Uterus (tissue), 4 donors: ENCODE measurements around the gene TRAPPC13. TPM values are rescaled to one million over a fixed set of nuclear protein-coding genes. Genes with fewer than 3 reads are reported as not detected.

Source experiments
- DNase-seq, 2 donors: peaks; one replicate each; pipeline ENCODE4 v3.0.0-alpha.2; 2019 to 2020
- H3K27ac ChIP-seq, 2 donors: fragments of 200-600 bp; sonication (generic); 1 replicate in 1 of 2; 2 replicates in 1 of 2; pipeline ENCODE4 v1.5.1; 2016 to 2018
- H3K27me3 ChIP-seq, 2 donors: fragments of 200-600 bp; sonication (generic); one replicate each; pipeline ENCODE4 v1.5.1; 2018 to 2019; ENCODE audit warnings: control low read depth in 1 of 2
- H3K36me3 ChIP-seq, 2 donors: fragments of 200-600 bp; sonication (generic); one replicate each; pipeline ENCODE4 v1.5.1; 2019; ENCODE audit warnings: control low read depth in 1 of 2
- H3K4me1 ChIP-seq, 2 donors: fragments of 200-600 bp; sonication (generic); one replicate each; pipeline ENCODE4 v1.5.1; 2018 to 2019; ENCODE audit warnings: control low read depth in 1 of 2
- H3K4me3 ChIP-seq, 2 donors: fragments of 200-600 bp; sonication (generic); 1 replicate in 1 of 2; 2 replicates in 1 of 2; pipeline ENCODE4 v1.5.1; 2018 to 2019; ENCODE audit warnings: mild to moderate bottlenecking in 1 of 2
- H3K9me3 ChIP-seq, 2 donors: fragments of 200-600 bp; sonication (generic); one replicate each; pipeline ENCODE4 v1.5.1; 2019; ENCODE audit warnings: control low read depth in 1 of 2
- CTCF ChIP-seq, 4 experiments: fragments of 200-600 bp in 2 of 4; fragments of 450-650 bp in 2 of 4; sonication (generic) in 2 of 4; IDR thresholded peaks; one replicate each; pipeline ENCODE4 v1.5.1; 2016 to 2019; ENCODE audit warnings: antibody characterized with exemption in 4 of 4, mild to moderate bottlenecking in 2 of 4, moderate library complexity in 1 of 4
- POLR2A ChIP-seq, 2 donors: fragments of 450-650 bp; IDR thresholded peaks; one replicate each; pipeline ENCODE4 v1.6.1; 2016; ENCODE audit warnings: antibody characterized with exemption in 2 of 2, mild to moderate bottlenecking in 1 of 2, moderate library complexity in 1 of 2
- intact Hi-C: fragments of 100-400 bp; cut with DNase I; formaldehyde crosslinking; loops from one replicate; pipeline ENCODE4 v1.15.1; 2023; ENCODE audit warnings: low total_unique reads
- total RNA-seq, 4 donors: library from RNA; depleted of rRNA in 3 of 4; stranded (reverse); fragments of >200 nt in 3 of 4; gene quantifications; one replicate each; pipeline versions ENCODE4 v1.1.0 to v1.2.4, GENCODE V29; 2014 to 2023
- donor health status: DM: yes; HTN: yes; CAD: no.

TRAPPC13 gene
- total RNA-seq, 4 donors from 2014 or later = 13.8 to 48.9 (median 33.6) TPM

DNA sequence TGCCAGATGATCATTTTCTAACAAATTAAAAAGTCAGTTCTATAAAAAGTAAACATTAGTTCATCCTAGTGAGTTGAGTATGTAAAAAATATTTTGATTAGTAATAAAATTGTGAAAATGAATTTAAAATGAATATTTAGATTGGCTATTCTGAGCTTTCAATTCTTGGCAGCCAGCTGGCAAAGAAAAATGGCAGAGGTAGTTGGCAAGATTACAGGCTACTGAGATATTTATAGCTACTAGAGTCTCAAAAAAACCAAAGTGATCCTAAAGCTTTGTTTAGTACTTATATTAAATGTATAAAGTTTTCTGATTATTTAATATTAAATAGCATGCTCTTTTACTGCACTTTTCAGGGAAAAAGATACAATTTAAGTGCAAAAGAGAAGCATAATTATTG is 72.1 kb downstream of the TRAPPC13 start:
- intact Hi-C loops = no loop called here
- Histone ChIP-seq H3K36me3 (no peaks in the 10 kb centered on the region), H3K9me3 (no peaks in the 10 kb centered on the region), H3K27me3 (no peaks in the 10 kb centered on the region), H3K4me3 (no peak overlapping the region), H3K4me1 (no peaks in the 10 kb centered on the region), H3K27ac (no peak overlapping the region)
- no peak for DNase-seq
- TF ChIP-seq CTCF (IDR thresholded peaks at IDR 0.05) (no peak), POLR2A (IDR thresholded peaks at IDR 0.05) (no peak)

DNA sequence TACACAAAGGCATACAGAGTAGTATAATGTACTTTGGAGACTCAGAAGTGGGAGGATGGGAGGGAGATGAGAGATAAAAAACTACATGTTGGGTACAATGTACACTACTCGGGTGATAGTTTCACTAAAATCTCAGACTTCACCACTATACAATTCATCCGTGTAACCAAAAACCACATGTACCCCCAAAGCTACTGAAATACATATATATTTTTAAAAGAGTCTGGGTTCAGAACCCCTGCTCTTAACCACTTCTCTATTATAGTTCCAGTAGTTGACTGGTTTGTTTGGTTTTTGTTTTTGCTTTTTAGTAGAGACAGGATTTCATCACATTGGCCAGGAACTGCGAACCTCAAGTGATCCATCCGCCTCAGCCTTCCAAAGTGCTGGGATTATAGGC is 74.5 kb downstream of the TRAPPC13 start:
- no peak for DNase-seq
- Histone ChIP-seq H3K27ac (no peak overlapping the region), H3K4me3 (no peak overlapping the region), H3K9me3 (no peaks in the 10 kb centered on the region), H3K36me3 (no peaks in the 10 kb centered on the region), H3K4me1 (no peaks in the 10 kb centered on the region), H3K27me3 (no peaks in the 10 kb centered on the region)
- TF ChIP-seq POLR2A (IDR thresholded peaks at IDR 0.05) (no peak), CTCF (IDR thresholded peaks at IDR 0.05) (no peak)
- intact Hi-C loops = no loop called here

GRCh38 chr5:65702036-65702435 is 77.2 kb downstream of the TRAPPC13 start:
- H3K4me3 ChIP-seq = no peak overlapping the region
- TF ChIP-seq CTCF (IDR thresholded peaks at IDR 0.05) (no peak), POLR2A (IDR thresholded peaks at IDR 0.05) (no peak)
- H3K27me3 ChIP-seq = no peaks in the 10 kb centered on the region
- no peaks in the 10 kb centered on the region for H3K4me1 ChIP-seq
- H3K9me3 ChIP-seq = no peaks in the 10 kb centered on the region
- intact Hi-C loops = no loop called here
- H3K36me3 ChIP-seq = no peaks in the 10 kb centered on the region
- no peak overlapping the region for H3K27ac ChIP-seq
- DNase-seq = no peak

DNA sequence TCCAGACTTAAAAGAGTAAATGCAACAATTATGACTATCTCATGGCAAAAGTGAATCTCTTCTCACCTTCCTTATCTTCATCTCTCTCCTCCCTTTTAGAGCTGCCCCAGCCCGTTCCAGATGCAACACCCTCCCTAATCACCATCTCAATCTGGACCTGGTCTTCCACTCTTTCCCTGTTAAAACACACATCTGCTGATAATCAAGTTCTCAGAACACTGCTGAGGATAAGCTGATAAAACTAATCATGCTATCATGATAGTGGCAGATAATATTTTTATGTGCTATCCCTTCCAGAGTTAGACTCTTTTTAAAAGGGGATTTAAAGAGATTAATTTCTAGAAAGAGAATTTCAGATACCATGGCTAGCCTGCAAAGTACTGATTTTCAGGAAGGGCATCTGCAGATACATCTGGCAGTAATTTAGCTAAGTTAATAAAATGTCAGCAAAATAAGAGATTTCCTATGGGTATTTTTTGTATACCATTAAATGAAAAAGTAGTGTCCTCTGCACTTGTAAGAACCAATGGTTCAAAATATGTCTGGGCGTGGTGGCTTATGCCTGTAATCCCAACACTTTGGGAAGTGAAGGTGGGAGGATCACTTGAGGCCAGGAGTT is 79.9 kb downstream of the TRAPPC13 start:
- no peak for TF ChIP-seq POLR2A (IDR thresholded peaks at IDR 0.05)
- TF ChIP-seq CTCF (IDR thresholded peaks at IDR 0.05) = no peak
- intact Hi-C loops = no loop called here
- Histone ChIP-seq H3K36me3 (no peaks in the 10 kb centered on the region), H3K4me3 (no peak overlapping the region), H3K4me1 (no peaks in the 10 kb centered on the region), H3K27ac (no peak overlapping the region), H3K9me3 (no peaks in the 10 kb centered on the region), H3K27me3 (no peaks in the 10 kb centered on the region)
- DNase-seq = no peak

DNA sequence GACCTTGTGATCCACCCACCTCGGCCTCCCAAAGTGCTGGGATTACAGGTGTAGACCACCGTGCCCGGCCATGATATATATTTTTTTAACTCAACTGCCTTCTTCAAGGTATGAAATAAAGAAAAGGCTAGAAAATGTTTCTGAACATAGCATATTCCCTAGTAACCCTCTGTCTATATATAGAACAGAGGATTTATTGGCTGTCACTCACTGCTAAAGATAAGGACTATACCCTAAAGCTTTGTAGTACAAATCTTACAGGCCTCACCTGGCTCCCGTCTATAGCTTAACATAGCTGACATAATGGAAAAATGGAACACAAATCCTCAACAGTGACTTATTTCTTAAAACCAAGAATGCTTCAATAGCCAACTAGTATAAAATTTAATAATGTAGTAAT is 82.8 kb downstream of the TRAPPC13 start:
- Histone ChIP-seq H3K4me3 (no peak overlapping the region), H3K4me1 (no peaks in the 10 kb centered on the region), H3K9me3 (no peaks in the 10 kb centered on the region), H3K36me3 (no peaks in the 10 kb centered on the region), H3K27ac (no peak overlapping the region), H3K27me3 (no peaks in the 10 kb centered on the region)
- no peak for DNase-seq
- intact Hi-C loops = no loop called here
- TF ChIP-seq CTCF (IDR thresholded peaks at IDR 0.05) (no peak), POLR2A (IDR thresholded peaks at IDR 0.05) (no peak)
